Glomerular endothelial cell (primary cell): ENCODE data around the gene AGER. TPM values are rescaled to one million over a fixed set of nuclear protein-coding genes. Genes with fewer than 3 reads are reported as not detected.
"Not testable (repeated sequence)": the region's sequence is repeated elsewhere in the genome, so short reads cannot be mapped to it uniquely, and the experiment has no call there.

Source experiments
- DNase-seq: peaks from one replicate; pipeline ENCODE4 v3.0.0-alpha.2; 2011; ENCODE audit warnings: low read depth, low spot score; ENCODE audit errors: extremely low read depth
- total RNA-seq: library from RNA; depleted of rRNA; stranded (reverse); fragments of >200 nt; gene quantifications from 2 replicates; pipeline ENCODE4 v1.2.3, GENCODE V29; 2015

AGER gene
- total RNA-seq, 1 donor from 2014 or later = 6.1 TPM

DNA sequence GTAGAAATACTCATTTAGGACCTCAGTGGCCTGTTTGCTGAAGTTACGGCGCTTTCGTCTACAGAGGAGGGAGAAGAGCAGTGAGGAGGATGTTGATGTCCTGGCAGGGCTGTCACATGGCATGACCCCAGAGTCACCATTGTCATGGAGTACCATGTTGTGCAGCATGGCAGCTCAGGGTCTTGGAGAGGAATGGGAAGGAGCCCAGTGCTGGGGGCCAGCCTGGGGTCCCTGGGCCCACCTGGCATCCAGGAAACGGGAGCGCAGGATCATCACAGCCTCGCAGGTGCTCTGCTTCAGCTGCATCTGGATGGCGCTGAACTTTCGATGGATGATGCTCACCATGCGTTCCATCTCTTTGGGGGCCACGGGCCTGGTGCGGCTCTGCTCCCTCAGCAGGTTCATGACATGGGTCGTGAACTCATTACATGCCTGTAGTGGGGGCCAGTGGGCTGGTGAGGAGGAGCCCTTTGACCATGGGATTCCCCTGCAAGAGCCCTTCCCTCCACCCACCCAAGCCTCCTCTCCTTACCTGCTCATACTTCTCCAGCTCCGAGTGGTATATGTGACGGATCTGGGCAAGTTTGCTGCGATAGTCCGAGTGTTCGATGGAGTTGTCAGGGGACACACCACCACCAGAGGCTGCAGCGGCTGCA, 3.8 kb upstream of the AGER start:
- not testable (repeated sequence) for DNase-seq

DNA sequence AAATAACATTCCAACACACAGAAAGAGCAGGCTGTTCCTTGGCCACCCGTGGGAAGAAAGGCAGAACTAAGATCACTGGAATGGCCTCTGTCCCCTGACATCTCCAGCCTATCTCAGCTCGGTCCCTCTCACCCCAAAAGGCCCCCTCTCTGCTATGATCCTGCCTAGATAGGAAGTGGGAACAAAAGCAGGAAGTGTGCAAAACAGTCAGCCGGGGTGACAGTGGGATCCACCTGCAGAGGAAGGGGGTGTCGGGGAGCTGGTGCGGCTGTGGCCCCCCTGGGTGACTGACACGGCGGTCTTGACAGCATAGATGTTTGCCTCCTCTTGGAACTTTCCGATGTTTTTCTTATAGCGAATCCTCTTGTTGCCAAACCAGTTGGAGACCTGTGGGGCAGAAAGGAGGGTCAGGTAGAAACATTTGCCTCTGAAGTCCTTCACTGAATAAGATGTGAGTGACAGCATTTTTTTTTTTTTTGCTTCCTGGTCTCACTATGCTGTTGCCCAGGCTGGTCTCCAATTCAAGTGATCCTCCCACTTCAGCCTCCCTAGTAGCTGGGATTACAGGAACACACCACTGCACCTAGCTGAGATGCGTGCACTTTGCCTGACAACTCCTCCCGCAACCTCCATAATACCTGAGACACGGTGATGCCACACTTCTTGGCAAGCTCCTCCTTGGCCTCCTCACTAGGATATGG, 3.1 kb upstream of the AGER start:
- DNase-seq = no peak

DNA sequence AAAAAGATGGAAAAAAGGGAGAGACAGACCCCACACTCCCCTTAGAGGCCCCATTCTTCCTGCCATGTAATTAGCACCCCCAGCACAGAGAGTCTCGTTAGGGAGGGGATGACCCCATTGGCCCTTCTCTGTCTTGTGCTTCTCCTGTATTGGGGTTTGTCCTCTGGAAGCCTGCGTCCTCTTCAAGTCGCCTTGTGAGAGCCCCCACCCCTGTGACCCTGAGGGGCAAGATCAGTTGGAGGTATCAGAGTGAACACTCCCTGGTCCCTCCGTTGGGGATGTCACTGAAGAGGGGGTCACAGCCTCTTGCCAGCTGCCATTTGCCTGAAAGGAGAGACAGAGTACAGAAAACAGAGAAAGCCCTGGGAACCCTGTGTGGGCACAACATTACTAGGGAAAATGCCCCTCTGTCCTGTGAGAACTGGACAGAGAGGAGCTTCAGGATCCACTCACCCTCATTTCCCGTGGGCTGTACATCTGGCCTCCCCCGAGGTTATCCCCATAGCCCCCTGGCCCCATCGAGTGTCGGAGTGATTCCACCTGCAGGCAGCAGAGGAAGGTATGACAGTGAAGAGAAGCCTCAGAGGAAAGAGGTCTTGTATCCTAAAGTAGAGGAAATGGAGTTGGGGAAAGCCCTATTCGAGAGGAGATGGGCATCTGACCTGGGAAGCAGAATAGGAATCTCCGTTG, 2.2 kb upstream of the AGER start:
- DNase-seq = not testable (repeated sequence)

DNA sequence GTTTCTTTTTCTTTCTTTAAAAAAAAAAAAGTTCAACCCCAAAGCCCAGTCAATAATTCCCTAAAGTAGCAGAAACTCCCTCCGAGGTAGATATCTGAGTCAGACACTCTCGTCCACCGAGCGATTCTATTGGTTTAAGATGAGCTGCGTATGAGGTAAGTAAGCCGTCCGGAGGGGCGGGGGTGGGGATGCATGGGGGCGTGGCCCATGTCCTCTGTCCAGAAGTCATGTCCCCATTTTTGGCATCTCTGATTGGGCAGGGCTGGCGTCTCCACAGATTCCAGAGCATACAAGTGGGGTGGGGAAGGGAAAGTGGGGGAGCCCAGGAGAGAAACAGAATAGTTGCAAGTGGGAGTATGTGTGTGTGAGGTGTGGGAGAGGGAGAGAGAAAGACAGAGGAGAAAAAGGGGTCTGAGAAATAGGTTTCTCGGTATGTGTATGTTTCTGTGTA, 1.7 kb upstream of the AGER start:
- not testable (repeated sequence) for DNase-seq

DNA sequence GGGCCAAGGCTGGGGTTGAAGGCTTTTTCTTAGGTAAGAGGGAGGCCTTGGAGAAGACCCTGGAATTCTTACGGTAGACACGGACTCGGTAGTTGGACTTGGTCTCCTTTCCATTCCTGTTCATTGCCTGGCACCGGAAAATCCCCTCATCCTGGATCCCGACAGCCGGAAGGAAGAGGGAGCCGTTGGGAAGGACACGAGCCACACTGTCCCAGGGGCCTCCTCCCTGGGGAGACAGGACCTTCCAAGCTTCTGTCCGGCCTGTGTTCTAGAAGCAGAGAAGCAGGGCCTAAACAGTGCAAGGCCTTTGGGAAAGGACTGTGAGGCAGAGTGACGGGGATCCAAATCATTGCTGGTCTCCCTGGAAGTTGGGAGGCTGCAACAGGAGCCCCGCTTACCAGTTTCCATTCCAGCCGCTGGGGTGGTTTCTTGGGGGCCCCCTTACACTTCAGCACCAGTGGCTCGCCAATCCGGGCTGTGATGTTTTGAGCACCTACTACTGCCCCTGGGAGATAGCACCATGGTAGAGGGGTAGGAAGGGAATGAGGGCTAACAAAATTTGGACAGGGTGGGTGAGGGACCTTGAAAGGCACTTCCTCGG, 470 bp downstream of the AGER start:
- no peak for DNase-seq

DNA sequence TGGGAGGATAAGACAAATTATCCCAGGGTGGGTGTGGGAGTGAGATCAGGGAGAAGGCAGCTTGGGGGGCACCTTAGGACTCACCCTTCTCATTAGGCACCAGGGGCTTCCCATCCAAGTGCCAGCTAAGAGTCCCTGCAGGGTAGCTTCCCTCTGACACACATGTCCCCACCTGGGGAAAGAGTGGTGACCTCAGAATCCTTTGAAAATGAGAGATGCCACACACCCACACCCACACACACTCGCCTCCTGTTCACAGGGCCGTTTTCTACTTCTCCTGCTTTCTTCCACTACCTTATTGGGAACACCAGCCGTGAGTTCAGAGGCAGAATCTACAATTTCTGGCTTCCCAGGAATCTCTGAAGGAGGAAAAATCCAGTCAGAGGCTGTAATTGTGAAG, 1.0 kb downstream of the AGER start:
- no peak for DNase-seq

DNA sequence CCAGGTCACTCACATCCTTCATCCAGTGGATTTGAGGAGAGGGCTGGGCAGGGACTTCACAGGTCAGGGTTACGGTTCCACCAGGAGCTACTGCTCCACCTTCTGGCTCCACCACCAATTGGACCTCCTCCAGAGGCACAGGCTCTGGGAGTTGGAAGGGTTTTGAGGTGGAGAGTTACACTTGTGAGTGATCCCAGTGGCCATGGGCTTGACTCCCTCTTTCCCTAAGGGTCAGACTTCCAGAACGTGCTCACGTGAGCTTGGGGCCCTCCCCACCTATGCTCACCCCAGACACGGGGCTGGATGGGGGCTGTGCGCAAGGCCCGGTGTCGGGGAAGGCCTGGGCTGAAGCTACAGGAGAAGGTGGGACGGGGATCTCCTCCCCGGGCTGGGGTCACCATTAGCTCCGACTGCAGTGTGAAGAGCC, 1.5 kb downstream of the AGER start:
- no peak for DNase-seq

DNA sequence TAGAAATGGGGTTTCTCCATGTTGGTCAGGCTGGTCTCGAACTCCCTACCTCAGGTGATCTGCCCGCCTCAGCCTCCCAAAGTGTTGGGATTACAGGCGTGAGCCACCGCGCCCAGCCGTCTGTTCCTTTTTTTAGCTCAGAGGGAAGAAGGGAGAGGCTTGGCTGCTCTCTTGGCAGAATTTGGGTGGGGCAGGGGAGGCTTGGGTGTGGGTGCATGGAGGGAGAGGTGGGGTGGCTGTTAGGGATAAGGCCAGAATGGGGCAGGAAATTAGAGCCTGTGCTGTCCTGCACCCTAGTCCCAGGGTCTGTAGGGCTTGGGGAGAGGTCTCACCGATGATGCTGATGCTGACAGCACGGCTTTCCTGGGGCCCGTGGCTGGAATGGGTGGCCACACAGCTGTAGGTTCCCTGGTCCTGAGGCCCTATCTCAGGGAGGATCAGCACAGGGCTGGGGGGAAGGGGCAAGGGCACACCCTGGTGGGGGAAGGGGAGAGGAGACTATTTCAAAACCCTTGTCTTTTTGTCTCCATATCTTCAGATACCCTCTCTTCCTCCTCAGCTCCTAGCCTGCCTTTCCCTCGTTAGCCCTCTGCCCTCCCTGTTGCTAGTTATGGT, 2.0 kb downstream of the AGER start:
- no peak for DNase-seq

DNA sequence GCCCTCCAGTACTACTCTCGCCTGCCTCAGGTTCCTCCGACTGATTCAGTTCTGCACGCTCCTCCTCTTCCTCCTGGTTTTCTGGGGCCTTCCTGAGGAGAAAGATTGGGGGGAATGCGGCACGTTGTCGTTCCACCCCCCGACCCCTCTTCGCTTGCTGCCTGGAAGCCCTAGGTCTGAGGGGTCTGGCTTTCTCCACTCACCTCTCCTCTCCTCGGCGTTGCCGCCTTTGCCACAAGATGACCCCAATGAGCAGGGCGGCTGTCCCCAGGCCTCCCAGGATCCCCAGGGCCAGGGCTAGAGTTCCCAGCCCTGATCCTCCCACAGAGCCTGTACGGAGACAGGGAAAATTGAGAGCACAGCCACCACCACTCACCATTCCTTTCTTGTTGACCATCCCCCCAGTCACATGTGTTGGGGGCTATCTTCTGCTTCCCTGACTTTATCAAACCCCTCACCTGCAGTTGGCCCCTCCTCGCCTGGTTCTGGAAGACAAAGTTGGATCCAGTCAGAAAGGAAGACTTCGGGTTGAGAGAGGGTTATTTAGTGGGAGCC, 2.8 kb downstream of the AGER start:
- no peak for DNase-seq

DNA sequence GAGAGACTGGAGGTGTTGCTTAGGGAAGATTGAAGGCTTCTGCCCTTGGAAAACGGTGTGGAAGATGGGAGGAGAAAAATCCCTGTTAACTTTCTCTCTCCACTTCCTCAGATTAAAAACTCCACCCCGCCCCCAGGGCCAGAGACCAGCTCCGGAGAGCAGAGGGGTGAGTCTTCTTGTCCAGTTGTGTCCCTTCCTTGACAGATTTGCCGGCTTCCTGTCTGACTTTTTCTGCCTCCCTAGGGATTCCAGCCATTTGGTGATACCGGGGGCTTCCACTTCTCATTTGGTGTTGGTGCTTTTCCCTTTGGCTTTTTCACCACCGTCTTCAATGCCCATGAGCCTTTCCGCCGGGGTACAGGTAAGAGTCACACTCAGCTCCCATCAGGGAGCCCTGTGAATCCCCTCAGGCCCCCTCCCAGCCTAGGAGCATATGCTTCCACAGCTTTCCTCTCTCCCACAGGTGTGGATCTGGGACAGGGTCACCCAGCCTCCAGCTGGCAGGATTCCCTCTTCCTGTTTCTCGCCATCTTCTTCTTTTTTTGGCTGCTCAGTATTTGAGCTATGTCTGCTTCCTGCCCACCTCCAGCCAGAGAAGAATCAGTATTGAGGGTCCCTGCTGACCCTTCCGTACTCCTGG, 4.2 kb downstream of the AGER start:
- no peak for DNase-seq

DNA sequence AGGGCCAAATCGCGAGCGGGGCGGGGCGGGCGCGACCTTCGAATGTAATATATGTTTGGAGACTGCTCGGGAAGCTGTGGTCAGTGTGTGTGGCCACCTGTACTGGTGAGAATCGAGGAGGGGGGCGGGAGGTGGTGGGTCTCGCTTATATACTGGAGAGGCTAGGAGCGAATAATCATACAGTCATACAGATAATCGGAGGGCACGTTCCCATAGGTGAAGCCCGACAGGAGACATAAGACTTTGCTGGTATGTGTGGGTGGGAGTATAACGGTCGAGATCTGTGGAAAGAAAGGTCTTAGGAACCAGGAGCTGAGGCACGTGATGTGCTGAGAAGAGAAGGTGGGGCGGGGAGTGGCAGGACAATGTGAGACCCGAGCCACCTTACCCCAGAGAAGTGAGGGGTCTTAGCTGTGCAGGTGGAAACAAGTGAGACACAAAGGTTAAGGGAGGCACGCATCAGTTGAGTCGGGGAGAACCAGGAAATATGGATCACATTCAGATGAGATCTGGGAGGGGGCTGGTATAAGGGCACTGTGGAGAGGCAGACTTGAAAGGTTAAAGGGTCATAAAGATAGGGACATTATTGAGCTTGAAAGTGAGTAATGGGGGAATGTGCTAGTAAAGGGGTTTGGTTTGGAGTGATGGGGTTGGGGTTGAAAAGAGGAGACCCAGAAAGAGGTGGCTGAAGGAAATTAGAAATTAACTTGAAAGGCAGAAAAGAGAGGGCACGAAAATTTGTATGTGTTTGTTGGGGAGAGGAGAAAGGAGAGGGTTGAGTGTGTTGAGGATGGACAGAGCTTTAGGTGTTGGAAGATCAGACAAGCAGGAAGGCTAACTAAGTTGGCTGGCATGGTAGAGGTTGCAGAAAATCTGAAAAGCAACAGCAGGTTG, 5.3 kb downstream of the AGER start:
- no peak for DNase-seq

DNA sequence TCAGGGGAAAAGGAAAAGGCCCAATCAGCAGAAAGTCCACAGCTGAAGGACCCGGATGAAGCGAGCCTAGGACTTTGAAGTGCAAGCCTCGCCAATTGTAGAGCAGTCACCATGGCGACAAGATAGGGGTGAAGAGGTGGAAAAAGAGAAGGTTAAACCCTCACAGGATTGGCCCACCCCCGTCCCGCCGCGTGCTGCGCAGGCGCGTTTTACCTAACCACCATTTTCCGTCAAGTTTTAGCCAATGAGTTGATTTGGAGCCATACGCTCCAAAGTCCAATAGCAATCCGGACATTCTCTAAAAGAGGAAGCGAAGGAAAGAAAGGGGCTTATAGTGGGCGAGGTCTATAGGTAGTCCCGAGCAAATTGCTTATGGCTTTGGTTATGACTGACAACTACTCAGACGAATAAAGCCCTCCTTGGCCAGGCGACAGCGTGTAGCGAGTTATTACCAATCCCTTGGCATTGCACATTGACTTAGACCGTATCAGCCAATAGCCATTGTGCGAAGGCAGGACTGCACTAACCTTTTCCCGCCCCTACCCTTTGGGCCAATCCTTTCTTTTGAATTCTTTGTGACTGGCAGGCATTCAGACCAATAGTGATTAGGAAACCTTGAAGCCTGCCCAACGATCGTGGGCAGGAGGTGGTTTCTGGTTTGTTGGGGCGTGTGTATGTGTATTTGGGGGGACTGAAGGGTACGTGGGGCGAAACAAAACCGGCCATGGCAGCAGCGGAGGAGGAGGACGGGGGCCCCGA, 6.1 kb downstream of the AGER start, which contains the start of gene RNF5:
Gene RNF5 (plus strand): TSS at position 618 of the 759 bp plus-strand sequence. CDS start 107 bp downstream, at position 725.
- DNase-seq = peak; percentile 100

DNA sequence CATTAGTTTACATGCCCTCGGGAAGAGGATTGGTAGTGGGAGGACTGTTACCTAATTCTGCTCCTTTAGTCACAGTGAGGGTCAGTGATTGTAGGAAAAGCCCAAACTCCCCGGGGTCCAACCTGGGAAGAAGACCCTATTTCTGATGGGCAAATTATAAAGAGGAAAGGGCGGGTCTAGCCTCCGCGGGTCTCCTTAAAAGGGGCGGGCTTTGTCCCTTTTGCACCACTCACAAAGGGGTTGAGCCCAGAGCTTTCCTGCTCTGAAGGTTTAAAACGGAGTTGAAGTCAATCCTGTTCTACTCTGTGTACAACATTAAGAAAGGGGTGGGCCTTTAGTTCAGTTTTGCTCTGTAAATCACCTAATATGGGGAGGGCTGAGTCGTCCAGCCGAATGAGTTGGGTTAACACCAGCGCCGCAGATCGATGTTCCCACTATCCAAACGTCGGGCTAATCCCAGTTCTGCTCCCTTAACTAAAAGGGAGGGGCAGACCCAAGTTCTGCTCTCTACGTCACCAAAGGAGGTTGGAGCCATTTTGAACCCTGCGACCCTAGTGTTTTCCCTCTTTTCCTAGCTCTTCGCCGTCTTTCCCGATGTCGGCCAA, 6.8 kb downstream of the AGER start:
- DNase-seq = no peak

DNA sequence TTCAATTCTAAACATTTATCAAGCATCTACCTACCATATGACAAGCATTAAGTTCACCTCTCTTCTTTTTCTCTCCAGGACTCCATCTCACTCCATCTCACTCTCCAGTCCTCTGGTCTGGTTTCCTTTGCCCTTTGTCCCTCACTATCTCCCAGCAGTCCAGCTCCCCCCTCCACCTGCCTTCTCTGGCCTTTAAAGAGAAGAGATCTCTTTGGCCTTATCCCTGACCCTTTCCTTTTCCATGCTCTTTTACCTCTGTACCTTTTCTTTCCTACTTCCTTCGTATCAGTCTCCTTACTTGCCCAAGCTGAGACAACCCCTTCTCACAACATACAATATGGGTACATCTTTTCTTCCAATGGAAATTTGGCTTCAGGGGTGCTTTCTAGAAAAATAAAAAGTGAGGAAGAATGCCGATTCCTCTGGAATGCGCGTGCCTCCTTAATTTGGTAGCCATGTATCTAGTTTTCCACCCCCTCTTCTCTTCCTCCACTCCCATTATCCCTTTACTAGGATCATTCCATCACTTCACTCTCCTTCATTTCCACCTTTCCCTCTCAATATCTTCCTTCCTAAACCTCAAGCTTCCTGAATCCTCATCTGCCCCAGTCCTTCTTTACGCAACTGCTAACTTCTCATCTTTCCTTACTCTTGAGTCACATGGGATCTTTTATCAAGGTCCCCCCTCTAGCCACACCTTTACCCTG, 7.4 kb downstream of the AGER start:
- no peak for DNase-seq

DNA sequence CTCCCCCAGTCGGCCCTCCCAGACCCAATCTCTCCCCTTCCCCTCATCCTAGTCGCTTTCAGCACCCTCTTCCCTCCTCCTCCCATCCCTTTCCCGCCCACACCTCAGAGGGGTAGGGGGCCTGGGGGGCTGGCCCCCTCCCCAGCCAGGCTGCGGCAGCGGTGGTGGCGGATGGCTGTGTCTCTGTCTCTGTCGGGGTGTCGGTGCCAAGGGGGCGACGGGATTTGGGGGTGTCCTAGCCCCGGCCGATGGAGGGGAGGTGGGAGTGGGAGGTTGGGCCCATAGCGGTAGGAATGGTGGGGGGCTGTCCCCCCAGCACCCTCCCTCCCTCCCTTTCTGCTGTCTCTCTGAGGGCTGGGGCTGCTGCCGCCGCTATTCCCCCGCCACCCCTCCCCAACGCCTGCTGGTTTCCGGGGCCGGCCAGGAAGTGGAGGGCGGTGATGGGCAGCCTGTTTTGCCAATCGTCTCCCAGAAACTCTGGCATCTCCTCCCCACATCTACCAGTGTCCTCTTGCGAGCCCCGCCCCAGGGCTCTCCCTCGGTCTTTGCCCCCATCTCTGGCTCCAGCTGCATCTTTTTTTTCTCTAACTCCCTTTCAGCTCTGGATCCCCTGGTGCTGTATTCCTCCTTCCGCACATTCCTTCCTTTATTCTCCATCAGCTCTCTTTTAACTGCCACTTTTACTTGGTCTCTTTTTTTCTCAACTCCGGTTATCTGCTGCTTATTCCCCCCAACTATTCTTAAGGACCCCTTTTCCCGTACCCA, 8.2 kb downstream of the AGER start, which contains the start of gene AGPAT1:
Gene AGPAT1 (minus strand): TSS at position 374 of the 765 bp plus-strand sequence. CDS start 4,588 bp downstream, outside the sequence.
- DNase-seq = no peak

DNA sequence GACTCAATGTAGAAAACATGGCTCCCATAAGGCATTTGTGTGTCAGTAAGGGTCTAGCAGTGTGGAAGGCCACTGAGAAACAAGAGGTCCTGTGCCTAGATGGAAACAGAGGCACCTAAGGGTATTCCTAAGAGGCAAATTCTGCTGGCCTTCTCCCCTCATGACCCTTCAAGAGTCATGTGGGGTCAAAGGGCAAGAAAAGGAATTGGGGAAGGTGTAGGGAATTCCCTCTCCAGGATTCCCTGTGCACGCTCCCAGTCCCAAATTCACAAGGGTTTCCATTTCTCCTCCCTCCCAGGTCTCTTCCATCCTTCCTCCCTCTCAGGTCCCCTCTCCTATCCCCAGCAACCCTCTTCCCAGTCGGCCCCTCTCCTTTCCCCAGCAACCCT, 8.7 kb downstream of the AGER start:
- no peak for DNase-seq
